WTC11 (cell line): ENCODE data around the gene CPD.

Source experiments
- FOXJ3 ChIP-seq: sonication (generic); formaldehyde crosslinking; IDR thresholded peaks from 2 replicates; pipeline ENCODE4 v1.9.0; 2021; ENCODE audit warnings: missing genetic modification reagents, mild to moderate bottlenecking, borderline replicate concordance
- TF ChIP-seq, protein P1 (sequence below): fragments of 200-600 bp; IDR thresholded peaks from 2 replicates; pipeline ENCODE4 v1.8.0; 2022; ENCODE audit warnings: antibody characterized with exemption
- TF ChIP-seq, protein P2 (sequence below): fragments of 250-450 bp; sonication (Bioruptor Pico); IDR thresholded peaks from 2 replicates; pipeline ENCODE4 v1.9.0; 2021; ENCODE audit warnings: mild to moderate bottlenecking
- TF ChIP-seq, protein P3 (sequence below): sonication (generic); formaldehyde crosslinking; IDR thresholded peaks from 2 replicates; pipeline ENCODE4 v1.8.1; 2023; ENCODE audit warnings: mild to moderate bottlenecking, missing genetic modification reagents, moderate library complexity

DNA sequence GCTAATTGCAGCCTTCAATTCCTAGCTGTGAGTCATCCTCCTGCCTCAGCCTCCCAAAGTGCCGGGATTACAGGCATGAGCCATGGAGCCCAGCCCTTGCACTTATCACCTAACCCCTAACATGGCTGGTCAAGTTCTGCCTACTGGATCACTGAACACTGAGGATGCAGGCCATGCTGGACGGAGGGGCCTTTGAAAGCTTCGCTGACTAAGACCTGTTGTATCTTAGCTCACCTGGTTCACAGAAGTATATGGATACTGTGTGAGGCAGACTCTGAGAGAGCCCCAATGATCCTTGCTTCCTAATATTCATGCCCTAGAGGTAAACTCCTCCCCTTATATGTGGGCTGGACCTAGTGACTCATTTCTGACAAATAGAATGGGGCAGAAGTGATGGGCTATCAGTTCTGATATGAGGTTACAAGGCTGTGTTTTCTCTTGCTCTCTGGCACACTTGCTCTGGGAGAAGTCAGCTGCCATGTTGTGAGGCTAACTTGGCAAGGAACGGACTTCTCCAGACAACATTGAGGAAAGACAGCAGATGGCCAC, 33.1 kb upstream of the CPD start:
- TF ChIP-seq, protein P1, sequence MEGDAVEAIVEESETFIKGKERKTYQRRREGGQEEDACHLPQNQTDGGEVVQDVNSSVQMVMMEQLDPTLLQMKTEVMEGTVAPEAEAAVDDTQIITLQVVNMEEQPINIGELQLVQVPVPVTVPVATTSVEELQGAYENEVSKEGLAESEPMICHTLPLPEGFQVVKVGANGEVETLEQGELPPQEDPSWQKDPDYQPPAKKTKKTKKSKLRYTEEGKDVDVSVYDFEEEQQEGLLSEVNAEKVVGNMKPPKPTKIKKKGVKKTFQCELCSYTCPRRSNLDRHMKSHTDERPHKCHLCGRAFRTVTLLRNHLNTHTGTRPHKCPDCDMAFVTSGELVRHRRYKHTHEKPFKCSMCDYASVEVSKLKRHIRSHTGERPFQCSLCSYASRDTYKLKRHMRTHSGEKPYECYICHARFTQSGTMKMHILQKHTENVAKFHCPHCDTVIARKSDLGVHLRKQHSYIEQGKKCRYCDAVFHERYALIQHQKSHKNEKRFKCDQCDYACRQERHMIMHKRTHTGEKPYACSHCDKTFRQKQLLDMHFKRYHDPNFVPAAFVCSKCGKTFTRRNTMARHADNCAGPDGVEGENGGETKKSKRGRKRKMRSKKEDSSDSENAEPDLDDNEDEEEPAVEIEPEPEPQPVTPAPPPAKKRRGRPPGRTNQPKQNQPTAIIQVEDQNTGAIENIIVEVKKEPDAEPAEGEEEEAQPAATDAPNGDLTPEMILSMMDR = no peak
- TF ChIP-seq FOXJ3 (CRISPR knock-in tag) = no peak
- TF ChIP-seq, protein P2, sequence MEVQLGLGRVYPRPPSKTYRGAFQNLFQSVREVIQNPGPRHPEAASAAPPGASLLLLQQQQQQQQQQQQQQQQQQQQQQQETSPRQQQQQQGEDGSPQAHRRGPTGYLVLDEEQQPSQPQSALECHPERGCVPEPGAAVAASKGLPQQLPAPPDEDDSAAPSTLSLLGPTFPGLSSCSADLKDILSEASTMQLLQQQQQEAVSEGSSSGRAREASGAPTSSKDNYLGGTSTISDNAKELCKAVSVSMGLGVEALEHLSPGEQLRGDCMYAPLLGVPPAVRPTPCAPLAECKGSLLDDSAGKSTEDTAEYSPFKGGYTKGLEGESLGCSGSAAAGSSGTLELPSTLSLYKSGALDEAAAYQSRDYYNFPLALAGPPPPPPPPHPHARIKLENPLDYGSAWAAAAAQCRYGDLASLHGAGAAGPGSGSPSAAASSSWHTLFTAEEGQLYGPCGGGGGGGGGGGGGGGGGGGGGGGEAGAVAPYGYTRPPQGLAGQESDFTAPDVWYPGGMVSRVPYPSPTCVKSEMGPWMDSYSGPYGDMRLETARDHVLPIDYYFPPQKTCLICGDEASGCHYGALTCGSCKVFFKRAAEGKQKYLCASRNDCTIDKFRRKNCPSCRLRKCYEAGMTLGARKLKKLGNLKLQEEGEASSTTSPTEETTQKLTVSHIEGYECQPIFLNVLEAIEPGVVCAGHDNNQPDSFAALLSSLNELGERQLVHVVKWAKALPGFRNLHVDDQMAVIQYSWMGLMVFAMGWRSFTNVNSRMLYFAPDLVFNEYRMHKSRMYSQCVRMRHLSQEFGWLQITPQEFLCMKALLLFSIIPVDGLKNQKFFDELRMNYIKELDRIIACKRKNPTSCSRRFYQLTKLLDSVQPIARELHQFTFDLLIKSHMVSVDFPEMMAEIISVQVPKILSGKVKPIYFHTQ (CRISPR knock-in tag) = no peak
- TF ChIP-seq, protein P3, sequence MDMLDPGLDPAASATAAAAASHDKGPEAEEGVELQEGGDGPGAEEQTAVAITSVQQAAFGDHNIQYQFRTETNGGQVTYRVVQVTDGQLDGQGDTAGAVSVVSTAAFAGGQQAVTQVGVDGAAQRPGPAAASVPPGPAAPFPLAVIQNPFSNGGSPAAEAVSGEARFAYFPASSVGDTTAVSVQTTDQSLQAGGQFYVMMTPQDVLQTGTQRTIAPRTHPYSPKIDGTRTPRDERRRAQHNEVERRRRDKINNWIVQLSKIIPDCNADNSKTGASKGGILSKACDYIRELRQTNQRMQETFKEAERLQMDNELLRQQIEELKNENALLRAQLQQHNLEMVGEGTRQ = no peak
